Karpas-422 (cell line): Measurements from ENCODE around the gene PAX5. TPM values are rescaled to one million over a fixed set of nuclear protein-coding genes. Genes with fewer than 3 reads are reported as not detected.

Source experiments
- DNase-seq: peaks from one replicate; pipeline ENCODE4 v3.0.0-alpha.2; 2015
- H2AFZ ChIP-seq: fragments of 200-600 bp; sonication (generic); 2 replicates; pipeline ENCODE4 v1.6.1; 2014; ENCODE audit warnings: antibody characterized with exemption, low read length, mixed read lengths
- H3K27ac ChIP-seq: fragments of 200-600 bp; sonication (generic); 2 replicates; pipeline ENCODE4 v1.5.1; 2014; ENCODE audit warnings: mild to moderate bottlenecking, low read length, moderate library complexity
- H3K27me3 ChIP-seq: fragments of 200-600 bp; sonication (generic); 2 replicates; pipeline ENCODE4 v1.6.1; 2014; ENCODE audit warnings: low read length, mixed read lengths
- H3K36me3 ChIP-seq: fragments of 200-600 bp; sonication (generic); 2 replicates; pipeline ENCODE4 v1.6.1; 2014; ENCODE audit warnings: low read length, mixed read lengths; ENCODE audit not compliant: insufficient read depth
- H3K4me1 ChIP-seq: fragments of 200-600 bp; sonication (generic); 2 replicates; pipeline ENCODE4 v1.6.1; 2014; ENCODE audit warnings: mild to moderate bottlenecking, low read length, mixed read lengths
- H3K4me2 ChIP-seq: fragments of 200-600 bp; sonication (generic); 2 replicates; pipeline ENCODE4 v1.6.1; 2014; ENCODE audit warnings: low read length, low read depth, mild to moderate bottlenecking; ENCODE audit not compliant: poor library complexity, severe bottlenecking
- H3K4me3 ChIP-seq: fragments of 200-600 bp; sonication (generic); 2 replicates; pipeline ENCODE4 v1.5.1; 2014; ENCODE audit warnings: mild to moderate bottlenecking, antibody characterized with exemption, low read length, mixed read lengths
- H3K79me2 ChIP-seq: fragments of 200-600 bp; sonication (generic); 2 replicates; pipeline ENCODE4 v1.6.1; 2014; ENCODE audit warnings: mild to moderate bottlenecking, low read length, mixed read lengths
- H3K9ac ChIP-seq: fragments of 200-600 bp; sonication (generic); 2 replicates; pipeline ENCODE4 v1.6.0; 2014; ENCODE audit warnings: low read length
- H3K9me2 ChIP-seq: fragments of 200-600 bp; sonication (generic), shearing (Covaris generic); replicated peaks from 2 replicates; pipeline ENCODE4 v1.6.0; 2014; ENCODE audit warnings: mild to moderate bottlenecking, low read length, moderate library complexity; ENCODE audit not compliant: insufficient read depth
- H3K9me3 ChIP-seq: fragments of 300-700, 200-600 bp; sonication (generic); 2 replicates; pipeline ENCODE4 v1.6.1; 2014; ENCODE audit warnings: low read length, mixed read lengths
- H4K20me1 ChIP-seq: fragments of 200-600 bp; sonication (generic); 2 replicates; pipeline ENCODE4 v1.6.1; 2014; ENCODE audit warnings: mild to moderate bottlenecking, antibody characterized with exemption, low read length, low read depth; ENCODE audit not compliant: insufficient read depth
- total RNA-seq: library from RNA; depleted of rRNA; stranded (reverse); fragments of >200 nt; shearing (Covaris generic); gene quantifications from 2 replicates; pipeline ENCODE4 v1.2.3, GENCODE V29; 2014; ENCODE audit warnings: low replicate concordance

The PAX5 gene
- total RNA-seq, 1 experiment from 2014 or later, result 88.9 TPM

- H3K9ac ChIP-seq, result no peak overlapping the region
- no peaks in the 10 kb centered on the region for H3K9me3 ChIP-seq
- no peaks in the 10 kb centered on the region for H3K9me2 ChIP-seq
- H3K36me3 ChIP-seq, result peaks cover 28% of the 10 kb centered on the region
- no peak overlapping the region for H3K4me3 ChIP-seq
- peaks cover 4% of the 10 kb centered on the region; the same call in 1 of the 2 replicates for H3K4me1 ChIP-seq
- DNase-seq, result no peak
- H3K4me2 ChIP-seq, result no peak overlapping the region
- peaks cover 53% of the 10 kb centered on the region for H3K79me2 ChIP-seq
- H3K27me3 ChIP-seq, result no peaks in the 10 kb centered on the region
- H3K27ac ChIP-seq, result no peak overlapping the region
- no peak overlapping the region for H2AFZ ChIP-seq
- H4K20me1 ChIP-seq, result peaks cover 3% of the 10 kb centered on the region; the same call in 1 of the 2 replicates
Measured at GRCh38 chr9:36905101-36906066, 128.7 kb downstream of the PAX5 start.

GRCh38 chr9:36903541-36904435 lies 130.3 kb downstream of the PAX5 start:
- no peak overlapping the region for H3K4me3 ChIP-seq
- no peaks in the 10 kb centered on the region for H3K27me3 ChIP-seq
- no peaks in the 10 kb centered on the region for H3K4me1 ChIP-seq
- no peak overlapping the region for H3K9ac ChIP-seq
- peaks cover 47% of the 10 kb centered on the region for H3K79me2 ChIP-seq
- peaks cover 11% of the 10 kb centered on the region; the same call in 1 of the 2 replicates for H4K20me1 ChIP-seq
- H3K36me3 ChIP-seq, result peaks cover 31% of the 10 kb centered on the region
- H3K9me3 ChIP-seq, result no peaks in the 10 kb centered on the region
- H3K27ac ChIP-seq, result no peak overlapping the region
- H3K9me2 ChIP-seq, result no peaks in the 10 kb centered on the region
- no peak overlapping the region for H3K4me2 ChIP-seq
- DNase-seq, result no peak
- H2AFZ ChIP-seq, result no peak overlapping the region

- Histone ChIP-seq H3K4me3 (no peak overlapping the region), H3K27me3 (no peaks in the 10 kb centered on the region), H3K27ac (no peak overlapping the region), H3K4me1 (no peaks in the 10 kb centered on the region), H4K20me1 (peaks cover 11% of the 10 kb centered on the region; the same call in 1 of the 2 replicates), H3K79me2 (peaks cover 42% of the 10 kb centered on the region), H2AFZ (no peak overlapping the region), H3K36me3 (peaks cover 31% of the 10 kb centered on the region), H3K4me2 (no peak overlapping the region), H3K9me3 (no peaks in the 10 kb centered on the region), H3K9ac (no peak overlapping the region), H3K9me2 (no peaks in the 10 kb centered on the region)
- no peak for DNase-seq
Measured at GRCh38 chr9:36902861-36903524, 131.1 kb downstream of the PAX5 start.

GRCh38 chr9:36902080-36902716 lies 131.9 kb downstream of the PAX5 start:
- H3K9me3 ChIP-seq, result no peaks in the 10 kb centered on the region

GRCh38 chr9:36901528-36901927 lies 132.5 kb downstream of the PAX5 start:
- Histone ChIP-seq H3K4me3 (no peak overlapping the region), H3K4me2 (no peak overlapping the region), H3K9ac (no peak overlapping the region), H3K9me3 (no peaks in the 10 kb centered on the region), H3K4me1 (no peaks in the 10 kb centered on the region), H4K20me1 (peaks cover 11% of the 10 kb centered on the region; the same call in 1 of the 2 replicates), H3K9me2 (no peaks in the 10 kb centered on the region), H2AFZ (no peak overlapping the region), H3K27ac (no peak overlapping the region), H3K27me3 (no peaks in the 10 kb centered on the region), H3K36me3 (peaks cover 28% of the 10 kb centered on the region), H3K79me2 (peaks cover 40% of the 10 kb centered on the region)
- no peak for DNase-seq

More at GRCh38 chr9:36902080-36902716, 131.9 kb downstream of the PAX5 start:
- H3K27me3 ChIP-seq, result no peaks in the 10 kb centered on the region
- DNase-seq, result no peak
- no peak overlapping the region for H3K4me3 ChIP-seq
- no peak overlapping the region for H2AFZ ChIP-seq
- H3K9ac ChIP-seq, result no peak overlapping the region
- peaks cover 43% of the 10 kb centered on the region for H3K79me2 ChIP-seq
- H3K4me2 ChIP-seq, result no peak overlapping the region
- H3K4me1 ChIP-seq, result no peaks in the 10 kb centered on the region
- no peak overlapping the region for H3K27ac ChIP-seq
- peaks cover 11% of the 10 kb centered on the region; the same call in 1 of the 2 replicates for H4K20me1 ChIP-seq
- peaks cover 28% of the 10 kb centered on the region for H3K36me3 ChIP-seq
- no peaks in the 10 kb centered on the region for H3K9me2 ChIP-seq

- Histone ChIP-seq H3K9me2 (no peaks in the 10 kb centered on the region), H3K27me3 (no peaks in the 10 kb centered on the region), H3K4me1 (no peaks in the 10 kb centered on the region), H3K4me3 (no peak overlapping the region), H3K79me2 (peaks cover 43% of the 10 kb centered on the region), H3K36me3 (peaks cover 28% of the 10 kb centered on the region), H4K20me1 (peaks cover 11% of the 10 kb centered on the region; the same call in 1 of the 2 replicates), H3K4me2 (no peak overlapping the region), H3K9me3 (no peaks in the 10 kb centered on the region), H3K9ac (no peak overlapping the region), H3K27ac (no peak overlapping the region), H2AFZ (no peak overlapping the region)
- DNase-seq, result no peak
Measured at GRCh38 chr9:36900856-36901220, 133.2 kb downstream of the PAX5 start.

GRCh38 chr9:36900136-36900855 lies 133.8 kb downstream of the PAX5 start:
- no peaks in the 10 kb centered on the region for H3K9me3 ChIP-seq
- no peak overlapping the region for H2AFZ ChIP-seq
- no peak for DNase-seq
- H4K20me1 ChIP-seq, result peaks cover 11% of the 10 kb centered on the region; the same call in 1 of the 2 replicates
- H3K9me2 ChIP-seq, result no peaks in the 10 kb centered on the region
- H3K4me2 ChIP-seq, result no peak overlapping the region
- H3K9ac ChIP-seq, result no peak overlapping the region
- H3K4me1 ChIP-seq, result no peaks in the 10 kb centered on the region
- H3K27ac ChIP-seq, result no peak overlapping the region
- no peak overlapping the region for H3K4me3 ChIP-seq
- H3K27me3 ChIP-seq, result no peaks in the 10 kb centered on the region
- peaks cover 45% of the 10 kb centered on the region for H3K79me2 ChIP-seq
- peaks cover 26% of the 10 kb centered on the region for H3K36me3 ChIP-seq
